ENCODE data around the gene PAM16.

DNA sequence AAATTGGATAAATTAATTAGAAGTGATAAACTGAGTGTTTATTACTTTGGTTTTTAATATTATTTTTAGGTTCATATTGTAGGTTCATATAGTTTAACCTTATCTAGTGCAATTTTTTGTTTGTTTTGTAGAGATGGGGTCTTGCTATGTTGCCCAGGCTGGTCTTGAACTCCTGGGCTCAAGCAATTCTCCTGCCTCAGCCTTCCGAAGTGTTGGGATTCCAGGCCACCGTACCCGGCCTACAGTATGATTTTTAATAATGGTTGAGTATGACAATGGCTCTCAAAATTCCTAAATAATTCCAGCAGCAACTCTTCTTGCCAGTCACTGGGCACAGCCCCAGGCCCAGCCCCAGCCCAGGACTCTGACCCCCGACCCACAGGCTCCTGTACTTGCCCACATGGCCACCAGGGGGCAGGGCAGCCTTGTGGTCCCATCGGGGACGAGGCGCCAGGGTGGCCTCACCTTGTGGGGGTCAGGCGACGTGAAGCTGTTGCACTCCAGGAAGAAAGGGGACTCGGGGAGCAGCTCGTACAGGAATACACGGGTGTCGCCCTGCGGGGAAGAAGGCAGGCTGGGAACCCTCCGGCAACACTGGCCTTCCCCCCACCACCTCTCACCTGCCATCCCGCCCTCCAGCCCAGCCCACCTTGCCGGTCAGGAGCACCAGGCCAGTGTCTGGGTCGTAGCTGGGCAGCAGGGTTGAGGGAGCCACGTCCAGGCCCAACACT, 7.9 kb upstream of the PAM16 start:
- peak; percentile 93 for TF ChIP-seq CTCF (IDR thresholded peaks at IDR 0.05; ENCODE audit: poor library complexity)
- no peak for TF ChIP-seq EZH2 (IDR thresholded peaks at IDR 0.05; ENCODE audit: borderline replicate concordance)
- TF ChIP-seq EZH2phosphoT487 (IDR thresholded peaks at IDR 0.05; ENCODE audit: low read depth, severe bottlenecking, unreplicated experiment): no peak
